ENCODE data around the gene L3MBTL1.
"Not testable (repeated sequence)": the region's sequence is repeated elsewhere in the genome, so short reads cannot be mapped to it uniquely, and the experiment has no call there.

L3MBTL1 gene

GRCh38 chr20:43502021-43502420 lies 5.5 kb upstream of the L3MBTL1 start:
- in situ Hi-C loops (cut with MboI; ENCODE audit: low sequenced_read_pairs): not testable (repeated sequence)

GRCh38 chr20:43506238-43506637 lies 1.3 kb upstream of the L3MBTL1 start:
- in situ Hi-C loops (cut with MboI; ENCODE audit: low sequenced_read_pairs): no loop called here

- in situ Hi-C loops (cut with MboI; ENCODE audit: low sequenced_read_pairs): no loop called here
Measured at GRCh38 chr20:43508106-43508505, 609 bp downstream of the L3MBTL1 start.

- in situ Hi-C loops (cut with MboI; ENCODE audit: low sequenced_read_pairs): no loop called here
Measured at GRCh38 chr20:43508604-43509040, 1.1 kb downstream of the L3MBTL1 start.

- in situ Hi-C loops (cut with MboI; ENCODE audit: low sequenced_read_pairs): no loop called here
Measured at GRCh38 chr20:43511879-43512278, 4.4 kb downstream of the L3MBTL1 start.

GRCh38 chr20:43513372-43513930 lies 6.0 kb downstream of the L3MBTL1 start:
- in situ Hi-C loops (cut with MboI; ENCODE audit: low sequenced_read_pairs): no loop called here

GRCh38 chr20:43513931-43514647 lies 6.6 kb downstream of the L3MBTL1 start:
- in situ Hi-C loops (cut with MboI; ENCODE audit: low sequenced_read_pairs): no loop called here

GRCh38 chr20:43514648-43514999 lies 7.1 kb downstream of the L3MBTL1 start:
- in situ Hi-C loops (cut with MboI; ENCODE audit: low sequenced_read_pairs): no loop called here

GRCh38 chr20:43515628-43516027 lies 8.1 kb downstream of the L3MBTL1 start:
- in situ Hi-C loops (cut with MboI; ENCODE audit: low sequenced_read_pairs): no loop called here

- in situ Hi-C loops (cut with MboI; ENCODE audit: low sequenced_read_pairs): no loop called here
Measured at GRCh38 chr20:43516251-43516824, 8.8 kb downstream of the L3MBTL1 start.

- in situ Hi-C loops (cut with MboI; ENCODE audit: low sequenced_read_pairs): no loop called here
Measured at GRCh38 chr20:43520074-43520630, 12.7 kb downstream of the L3MBTL1 start.

- in situ Hi-C loops (cut with MboI; ENCODE audit: low sequenced_read_pairs): loop anchor here (25.0 kb wide), 1 partner anchor 562 kb away; no protein-coding TSS in a partner anchor
Measured at GRCh38 chr20:43525021-43525420, 17.5 kb downstream of the L3MBTL1 start.

GRCh38 chr20:43528258-43528875 lies 20.9 kb downstream of the L3MBTL1 start:
- in situ Hi-C loops (cut with MboI; ENCODE audit: low sequenced_read_pairs): loop anchor here (25.0 kb wide), 1 partner anchor 559 kb away; no protein-coding TSS in a partner anchor

- in situ Hi-C loops (cut with MboI; ENCODE audit: low sequenced_read_pairs): loop anchor here (25.0 kb wide), 1 partner anchor 558 kb away; no protein-coding TSS in a partner anchor
Measured at GRCh38 chr20:43529051-43529450, 21.6 kb downstream of the L3MBTL1 start.

GRCh38 chr20:43529457-43530153 lies 22.1 kb downstream of the L3MBTL1 start:
- in situ Hi-C loops (cut with MboI; ENCODE audit: low sequenced_read_pairs): loop anchor here (10.0 to 25.0 kb wide), 2 partner anchors 165 to 558 kb away; no protein-coding TSS in a partner anchor

- in situ Hi-C loops (cut with MboI; ENCODE audit: low sequenced_read_pairs): loop anchor here (10.0 to 25.0 kb wide), 2 partner anchors 164 to 557 kb away; no protein-coding TSS in a partner anchor
Measured at GRCh38 chr20:43530321-43531090, 23.0 kb downstream of the L3MBTL1 start.

GRCh38 chr20:43531091-43531443 lies 23.6 kb downstream of the L3MBTL1 start:
- in situ Hi-C loops (cut with MboI; ENCODE audit: low sequenced_read_pairs): loop anchor here (10.0 to 25.0 kb wide), 2 partner anchors 164 to 556 kb away; no protein-coding TSS in a partner anchor

GRCh38 chr20:43532416-43533055 lies 25.0 kb downstream of the L3MBTL1 start:
- in situ Hi-C loops (cut with MboI; ENCODE audit: low sequenced_read_pairs): loop anchor here (10.0 to 25.0 kb wide), 2 partner anchors 162 to 555 kb away; no protein-coding TSS in a partner anchor

- in situ Hi-C loops (cut with MboI; ENCODE audit: low sequenced_read_pairs): loop anchor here (10.0 to 25.0 kb wide), 2 partner anchors 162 to 554 kb away; no protein-coding TSS in a partner anchor
Measured at GRCh38 chr20:43533060-43533459, 25.6 kb downstream of the L3MBTL1 start.

Data from HL-60/S4 (cell line).